MG63 (cell line): Measurements from ENCODE around the gene OR4D2. TPM values are rescaled to one million over a fixed set of nuclear protein-coding genes. Genes with fewer than 3 reads are reported as not detected.

Experiments
- total RNA-seq: library from RNA; depleted of rRNA; stranded (reverse); fragments of >200 nt; shearing (Covaris generic); gene quantifications from 2 replicates; pipeline ENCODE4 v1.2.3, GENCODE V29; 2014; ENCODE audit warnings: low replicate concordance; rRNA removed

The OR4D2 gene
- total RNA-seq, 1 experiment from 2014 or later = not detected

Other genes with a start within 250 kb of the OR4D2 start
- 3.0 and 10.2 TPM in 2 replicates for gene CUEDC1, start 211.6 kb upstream of the OR4D2 start, total RNA-seq
- 30.6 and 54.3 TPM in 2 replicates for gene VEZF1, start 178.7 kb upstream of the OR4D2 start, total RNA-seq
- gene SRSF1, start 159.7 kb upstream of the OR4D2 start, total RNA-seq = 402 and 601 TPM in 2 replicates
- 10.2 and 12.8 TPM in 2 replicates for gene DYNLL2, start 83.6 kb upstream of the OR4D2 start, total RNA-seq
- gene OR4D1, start 18.6 kb upstream of the OR4D2 start, total RNA-seq = not detected in 2 replicates
- not detected in 2 replicates for gene EPX, start 25.7 kb downstream of the OR4D2 start, total RNA-seq
- 16.8 and 27.4 TPM in 2 replicates for gene MKS1, start 52.3 kb downstream of the OR4D2 start, total RNA-seq
- gene LPO, start 71.6 kb downstream of the OR4D2 start, total RNA-seq = not detected in 2 replicates
- not detected in 2 replicates for gene MPO, start 114.0 kb downstream of the OR4D2 start, total RNA-seq
- gene TSPOAP1, start 161.8 kb downstream of the OR4D2 start, total RNA-seq = 7.0 and 31.1 TPM in 2 replicates
- gene SUPT4H1, start 185.2 kb downstream of the OR4D2 start, total RNA-seq = 97.2 and 170 TPM in 2 replicates